Mesenchymal stem cell (in vitro differentiated cells and primary cell): Measurements from ENCODE around the gene ADGB.

ENCODE experiments used
- DNase-seq: peaks from one replicate; pipeline ENCODE4 v3.0.0-alpha.2; 2013
- H2AFZ ChIP-seq: one replicate; pipeline ENCODE4 v1.6.1; 2013; ENCODE audit warnings: low read depth, mild to moderate bottlenecking, control low read depth, inconsistent platforms, low read length, moderate library complexity
- H2AK5ac ChIP-seq: 2 replicates; pipeline ENCODE4 v1.6.1; 2013; ENCODE audit warnings: low read length, moderate library complexity, mild to moderate bottlenecking, inconsistent platforms; ENCODE audit not compliant: severe bottlenecking
- H2BK120ac ChIP-seq: one replicate; pipeline ENCODE4 v1.6.1; 2013; ENCODE audit warnings: low read depth, mild to moderate bottlenecking, inconsistent platforms, low read length, moderate library complexity
- H2BK12ac ChIP-seq, 2 experiments: one replicate each; pipeline ENCODE4 v1.6.1; 2013; ENCODE audit warnings: inconsistent platforms in 2 of 2, low read length in 2 of 2, mild to moderate bottlenecking in 2 of 2, moderate library complexity in 2 of 2, control low read depth in 1 of 2
- H2BK15ac ChIP-seq: one replicate; pipeline ENCODE4 v1.6.1; 2013; ENCODE audit warnings: mild to moderate bottlenecking, low read depth, inconsistent platforms; ENCODE audit not compliant: poor library complexity, severe bottlenecking
- H2BK5ac ChIP-seq: 2 replicates; pipeline ENCODE4 v1.6.1; 2013; ENCODE audit warnings: low read depth, mild to moderate bottlenecking, low read length, control low read depth, inconsistent platforms; ENCODE audit not compliant: poor library complexity, severe bottlenecking
- H3K14ac ChIP-seq, 2 experiments: one replicate each; pipeline ENCODE4 v1.6.1; 2013; ENCODE audit warnings: inconsistent platforms in 2 of 2, low read length in 2 of 2, control low read depth in 1 of 2, mild to moderate bottlenecking in 1 of 2, moderate library complexity in 1 of 2
- H3K18ac ChIP-seq, 2 experiments: one replicate each; pipeline ENCODE4 v1.6.1; 2013; ENCODE audit warnings: inconsistent platforms in 2 of 2, low read length in 2 of 2, control low read depth in 1 of 2, low read depth in 1 of 2, mild to moderate bottlenecking in 1 of 2
- H3K23ac ChIP-seq, 2 experiments: one replicate each; pipeline ENCODE4 v1.6.1; 2013; ENCODE audit warnings: inconsistent platforms in 2 of 2, low read length in 2 of 2, mild to moderate bottlenecking in 2 of 2, moderate library complexity in 2 of 2, control low read depth in 1 of 2
- H3K27ac ChIP-seq: 2 replicates; pipeline ENCODE4 v1.5.1; 2013; ENCODE audit warnings: mild to moderate bottlenecking, moderate library complexity, low read length, control low read depth, inconsistent platforms; ENCODE audit not compliant: poor library complexity, severe bottlenecking
- H3K27me3 ChIP-seq, 2 experiments: 2 replicates each; pipeline versions ENCODE4 v1.6.1 to v1.7.0; 2013; ENCODE audit warnings: low read length in 2 of 2, mild to moderate bottlenecking in 2 of 2, moderate library complexity in 2 of 2, control low read depth in 1 of 2, inconsistent platforms in 1 of 2; ENCODE audit not compliant: control insufficient read depth in 1 of 2, insufficient read depth in 1 of 2
- H3K36me3 ChIP-seq, 2 experiments: 2 replicates each; pipeline versions ENCODE4 v1.6.1 to v1.7.0; 2013; ENCODE audit warnings: low read length in 2 of 2, control low read depth in 1 of 2, inconsistent platforms in 1 of 2, low read depth in 1 of 2, mild to moderate bottlenecking in 1 of 2; ENCODE audit not compliant: insufficient read depth in 2 of 2, control insufficient read depth in 1 of 2
- H3K4ac ChIP-seq, 2 experiments: one replicate each; pipeline ENCODE4 v1.6.1; 2013; ENCODE audit warnings: inconsistent platforms in 2 of 2, low read length in 2 of 2, mild to moderate bottlenecking in 2 of 2, moderate library complexity in 2 of 2, control low read depth in 1 of 2, low read depth in 1 of 2
- H3K4me1 ChIP-seq: 2 replicates; pipeline ENCODE4 v1.6.1; 2013; ENCODE audit warnings: low read depth, low read length, control low read depth; ENCODE audit not compliant: control insufficient read depth, insufficient read depth
- H3K4me2 ChIP-seq: 2 replicates; pipeline ENCODE4 v1.6.1; 2013; ENCODE audit warnings: low read length, mild to moderate bottlenecking, inconsistent platforms; ENCODE audit not compliant: poor library complexity, severe bottlenecking
- H3K4me3 ChIP-seq, 2 experiments: 2 replicates each; pipeline versions ENCODE4 v1.5.1 to v1.7.0; 2013; ENCODE audit warnings: low read length in 2 of 2, mild to moderate bottlenecking in 2 of 2, control low read depth in 1 of 2, low read depth in 1 of 2; ENCODE audit not compliant: insufficient read depth in 1 of 2
- H3K79me1 ChIP-seq: replicated peaks from 2 replicates; pipeline ENCODE4 v1.6.1; 2013; ENCODE audit warnings: mild to moderate bottlenecking, control low read depth, low read length, inconsistent platforms; ENCODE audit not compliant: poor library complexity, severe bottlenecking
- H3K9ac ChIP-seq: 2 replicates; pipeline ENCODE4 v1.7.0; 2013; ENCODE audit warnings: mild to moderate bottlenecking, low read length, moderate library complexity
- H3K9me3 ChIP-seq: 2 replicates; pipeline ENCODE4 v1.7.0; 2013; ENCODE audit warnings: mild to moderate bottlenecking, low read length; ENCODE audit not compliant: control insufficient read depth
- H4K8ac ChIP-seq: one replicate; pipeline ENCODE4 v1.6.1; 2013; ENCODE audit warnings: inconsistent platforms, mild to moderate bottlenecking, low read length, moderate library complexity
- H4K91ac ChIP-seq: one replicate; pipeline ENCODE4 v1.6.1; 2013; ENCODE audit warnings: mild to moderate bottlenecking, low read length, inconsistent platforms
- WGBS: methylation state at CpG from one replicate; pipeline ENCODE4 v1.1.7; 2013; ENCODE audit warnings: mixed read lengths; 5-methylcytosine and 5-hydroxymethylcytosine counted together

ADGB gene

GRCh38 chr6:146840641-146841040 is 241.9 kb downstream of the ADGB start:
- no peak overlapping the region for H3K23ac ChIP-seq
- H4K8ac ChIP-seq: no peak overlapping the region
- 98% methylated on average over 3 of the region's 3 CpGs for WGBS
- H4K91ac ChIP-seq: no peak overlapping the region
- H3K14ac ChIP-seq: no peak overlapping the region
- no peak overlapping the region for H2BK12ac ChIP-seq
- no peaks in the 10 kb centered on the region for H3K79me1 ChIP-seq
- no peak overlapping the region for H2BK120ac ChIP-seq
- H2AK5ac ChIP-seq: no peak overlapping the region
- H3K9me3 ChIP-seq: no peaks in the 10 kb centered on the region
- H2BK15ac ChIP-seq: no peak overlapping the region
- no peak overlapping the region for H3K4me2 ChIP-seq
- no peaks in the 10 kb centered on the region for H3K4me1 ChIP-seq
- no peak overlapping the region for H2BK5ac ChIP-seq
- H3K9ac ChIP-seq: no peak overlapping the region
- peaks cover 0 to 22% of the 10 kb centered on the region in 2 experiments for H3K36me3 ChIP-seq
- no peak overlapping the region for H3K4ac ChIP-seq
- H3K18ac ChIP-seq: no peak overlapping the region
- no peak for DNase-seq
- no peak overlapping the region for H2AFZ ChIP-seq
- H3K4me3 ChIP-seq: no peak overlapping the region
- no peaks in the 10 kb centered on the region for H3K27me3 ChIP-seq
- H3K27ac ChIP-seq: no peak overlapping the region

- no peaks in the 10 kb centered on the region for H3K27me3 ChIP-seq
- no peak overlapping the region for H2AFZ ChIP-seq
- no peak overlapping the region for H3K23ac ChIP-seq
- H3K9me3 ChIP-seq: peaks cover 6% of the 10 kb centered on the region
- H2BK5ac ChIP-seq: no peak overlapping the region
- no peak overlapping the region for H2BK12ac ChIP-seq
- WGBS: no CpG with 5 or more reads among the region's 1 CpG
- peaks cover 2% of the 10 kb centered on the region for H3K4me1 ChIP-seq
- H4K8ac ChIP-seq: no peak overlapping the region
- H3K14ac ChIP-seq: no peak overlapping the region
- no peak overlapping the region for H3K18ac ChIP-seq
- H3K4me3 ChIP-seq: no peak overlapping the region
- H3K36me3 ChIP-seq: peaks cover 0 to 8% of the 10 kb centered on the region in 2 experiments
- H2BK15ac ChIP-seq: no peak overlapping the region
- H4K91ac ChIP-seq: no peak overlapping the region
- H3K9ac ChIP-seq: no peak overlapping the region
- no peak overlapping the region for H2AK5ac ChIP-seq
- H3K4ac ChIP-seq: no peak overlapping the region
- peak; percentile 50 for DNase-seq
- H3K4me2 ChIP-seq: no peak overlapping the region
- H3K79me1 ChIP-seq: no peaks in the 10 kb centered on the region
- no peak overlapping the region for H2BK120ac ChIP-seq
- no peak overlapping the region for H3K27ac ChIP-seq
Observed at GRCh38 chr6:146847426-146847825, 248.7 kb downstream of the ADGB start.

- no peak overlapping the region for H2BK15ac ChIP-seq
- no peak overlapping the region for H2BK120ac ChIP-seq
- H3K9me3 ChIP-seq: peaks cover 6% of the 10 kb centered on the region
- no peak overlapping the region for H3K14ac ChIP-seq
- H3K79me1 ChIP-seq: no peaks in the 10 kb centered on the region
- DNase-seq: peak; percentile 84
- H3K23ac ChIP-seq: no peak overlapping the region
- H2AK5ac ChIP-seq: no peak overlapping the region
- H3K4me3 ChIP-seq: no peak overlapping the region
- H2BK12ac ChIP-seq: peak overlapping the region in 1 of 2 experiments; percentile 78
- H2BK5ac ChIP-seq: no peak overlapping the region
- H3K4ac ChIP-seq: no peak overlapping the region
- H3K4me2 ChIP-seq: no peak overlapping the region
- H2AFZ ChIP-seq: no peak overlapping the region
- no peak overlapping the region for H4K8ac ChIP-seq
- peaks cover 2% of the 10 kb centered on the region for H3K4me1 ChIP-seq
- 27% methylated on average over 2 of the region's 6 CpGs for WGBS
- H3K18ac ChIP-seq: peak overlapping the region; percentile 3 to 18
- no peak overlapping the region for H3K9ac ChIP-seq
- H3K27ac ChIP-seq: no peak overlapping the region
- peaks cover 0 to 2% of the 10 kb centered on the region in 2 experiments for H3K36me3 ChIP-seq
- no peak overlapping the region for H4K91ac ChIP-seq
- no peaks in the 10 kb centered on the region for H3K27me3 ChIP-seq
Observed at GRCh38 chr6:146850238-146850896, 251.6 kb downstream of the ADGB start.

DNA sequence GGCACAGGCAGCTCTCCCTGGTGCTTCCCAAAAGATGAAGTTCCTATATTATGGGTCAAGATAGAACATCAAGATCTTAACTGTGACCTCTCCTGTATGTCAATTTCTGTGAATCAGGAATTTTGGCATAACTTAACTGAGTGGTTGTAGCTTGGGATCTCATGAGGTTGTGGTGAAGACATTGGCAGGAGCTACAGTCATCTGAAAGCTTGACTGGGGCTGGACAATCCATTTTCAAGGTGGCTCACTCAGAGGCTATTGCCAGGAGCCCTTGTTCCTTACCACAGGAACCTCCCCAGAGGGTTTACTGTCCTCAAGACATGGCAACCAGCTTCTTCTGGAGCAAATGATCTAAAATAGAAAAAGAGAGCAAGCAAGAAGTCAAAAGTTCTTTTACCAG is 252.2 kb downstream of the ADGB start:
- Histone ChIP-seq H2BK5ac (no peak overlapping the region), H3K9me3 (peaks cover 6% of the 10 kb centered on the region), H3K36me3 (peaks cover 0 to 2% of the 10 kb centered on the region in 2 experiments), H3K4me1 (peaks cover 2% of the 10 kb centered on the region), H3K18ac (no peak overlapping the region), H2BK120ac (no peak overlapping the region), H2AFZ (no peak overlapping the region), H3K4me3 (no peak overlapping the region), H2BK12ac (no peak overlapping the region), H3K27ac (no peak overlapping the region), H3K14ac (no peak overlapping the region), H4K91ac (no peak overlapping the region), H2AK5ac (no peak overlapping the region), H3K4ac (no peak overlapping the region), H3K9ac (no peak overlapping the region), H2BK15ac (no peak overlapping the region), H4K8ac (no peak overlapping the region), H3K27me3 (no peaks in the 10 kb centered on the region), H3K79me1 (no peaks in the 10 kb centered on the region), H3K23ac (no peak overlapping the region), H3K4me2 (no peak overlapping the region)
- no peak for DNase-seq
